ENCODE data around the gene KRTAP4-7. TPM values are rescaled to one million over a fixed set of nuclear protein-coding genes. Genes with fewer than 3 reads are reported as not detected.
"Not testable (repeated sequence)": the region's sequence is repeated elsewhere in the genome, so short reads cannot be mapped to it uniquely, and the experiment has no call there.

Gene KRTAP4-7
- not detected in 3 replicates for total RNA-seq
- long read RNA-seq, result 0 reads

DNA sequence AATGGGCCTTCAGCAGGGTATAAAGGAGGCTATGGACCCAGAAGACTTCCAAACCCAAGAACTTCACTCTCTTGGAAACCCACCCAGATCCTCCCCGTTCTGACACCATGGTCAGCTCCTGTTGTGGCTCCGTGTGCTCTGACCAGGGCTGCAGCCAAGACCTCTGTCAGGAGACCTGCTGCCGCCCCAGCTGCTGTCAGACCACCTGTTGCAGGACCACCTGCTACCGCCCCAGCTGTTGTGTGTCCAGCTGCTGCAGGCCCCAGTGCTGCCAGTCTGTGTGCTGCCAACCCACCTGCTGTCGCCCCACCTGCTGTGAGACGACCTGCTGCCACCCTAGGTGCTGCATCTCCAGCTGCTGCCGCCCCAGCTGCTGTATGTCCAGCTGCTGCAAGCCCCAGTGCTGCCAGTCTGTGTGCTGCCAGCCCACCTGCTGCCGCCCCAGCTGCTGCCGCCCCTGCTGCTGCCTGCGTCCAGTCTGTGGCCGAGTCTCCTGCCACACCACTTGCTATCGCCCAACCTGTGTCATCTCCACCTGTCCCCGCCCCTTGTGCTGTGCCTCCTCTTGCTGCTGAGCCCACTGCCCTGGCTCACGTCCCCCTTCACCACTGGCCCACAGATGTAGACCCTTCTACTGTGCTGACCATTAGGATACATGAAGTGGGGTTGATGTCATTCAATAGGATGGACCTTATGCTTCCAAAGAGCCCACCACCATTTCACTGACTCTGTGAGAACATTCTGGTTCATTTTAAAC is at the start of gene KRTAP4-7:
Gene KRTAP4-7, plus strand, starts transcription at position 51 of the 757 bp plus-strand sequence. Its CDS starts 57 bp downstream, at position 108.
- H3K9me3 Mint-ChIP-seq (ENCODE audit: low read depth); H3K36me3 Mint-ChIP-seq (ENCODE audit: low read depth); H3K27ac Mint-ChIP-seq (ENCODE audit: unreplicated experiment); H3K27me3 Mint-ChIP-seq (ENCODE audit: low read depth); DNase-seq (ENCODE audit: low spot score); H3K4me3 Mint-ChIP-seq (ENCODE audit: unreplicated experiment): not testable (repeated sequence)
- peaks cover 24% of the 10 kb centered on the region for H3K4me1 Mint-ChIP-seq (ENCODE audit: low read depth)

DNA sequence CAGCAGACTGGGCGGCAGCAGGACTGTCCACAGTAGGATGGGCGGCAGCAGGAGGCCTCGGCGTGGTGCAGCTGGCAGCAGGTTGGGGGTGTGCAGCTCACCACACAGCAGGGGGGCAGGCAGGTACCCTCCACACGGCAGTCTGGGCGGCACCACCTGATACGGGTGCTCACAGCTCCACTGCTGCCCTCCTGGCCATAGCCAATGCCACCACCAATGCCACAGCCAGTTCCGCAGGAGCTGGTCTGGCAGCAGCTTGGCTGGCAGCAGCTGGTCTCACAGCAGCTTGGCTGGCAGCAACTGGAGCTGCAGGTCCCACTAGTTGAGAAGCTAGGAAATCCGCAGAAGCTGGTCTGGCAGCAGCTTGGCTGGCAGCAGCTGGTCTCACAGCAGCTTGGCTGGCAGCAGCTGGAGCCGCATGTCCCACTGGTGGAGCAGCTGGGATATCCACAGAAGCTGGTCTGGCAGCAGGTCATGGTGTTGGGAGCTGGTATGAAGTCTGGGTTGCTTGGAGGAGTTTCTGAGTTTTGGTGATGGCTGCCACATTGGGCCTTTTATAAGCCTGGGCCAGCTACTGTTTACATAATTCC is 49.5 kb upstream of the KRTAP4-7 start, which contains the start of gene KRTAP1-3:
Gene KRTAP1-3, minus strand, starts transcription at position 529 of the 590 bp plus-strand sequence. Its CDS starts 53 bp downstream, at position 476.
- not testable (repeated sequence) for H3K4me3 Mint-ChIP-seq (ENCODE audit: unreplicated experiment); H3K36me3 Mint-ChIP-seq (ENCODE audit: low read depth); DNase-seq (ENCODE audit: low spot score); H3K27ac Mint-ChIP-seq (ENCODE audit: unreplicated experiment); H3K4me1 Mint-ChIP-seq (ENCODE audit: low read depth); H3K27me3 Mint-ChIP-seq (ENCODE audit: low read depth); H3K9me3 Mint-ChIP-seq (ENCODE audit: low read depth)

DNA sequence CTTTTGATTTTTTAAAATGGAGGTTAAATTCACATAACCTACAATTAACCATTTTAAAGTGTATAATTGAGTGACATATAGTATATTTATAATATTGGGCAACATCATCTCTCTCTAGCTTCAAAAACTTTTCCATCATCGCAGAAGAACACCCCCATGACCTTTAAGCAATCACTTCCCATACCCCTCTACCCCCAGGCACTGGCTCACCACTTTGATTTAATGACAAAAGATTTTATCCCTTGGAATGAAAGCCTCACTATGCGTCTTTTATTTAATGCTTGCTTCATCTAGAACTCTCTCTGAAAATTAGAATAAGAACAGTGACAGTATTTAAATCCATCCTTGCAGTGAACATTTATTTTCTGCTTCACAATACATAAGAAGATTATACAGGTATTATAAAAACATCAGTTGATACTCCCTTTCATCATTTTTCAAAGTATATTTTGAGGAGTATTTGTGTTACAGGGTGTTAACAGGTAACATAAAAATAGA is 46.0 kb upstream of the KRTAP4-7 start:
- H3K36me3 Mint-ChIP-seq (ENCODE audit: low read depth), result peaks cover 1% of the 10 kb centered on the region
- H3K9me3 Mint-ChIP-seq (ENCODE audit: low read depth), result peaks cover 3% of the 10 kb centered on the region
- no peaks in the 10 kb centered on the region for H3K4me1 Mint-ChIP-seq (ENCODE audit: low read depth)
- no peak overlapping the region for H3K27ac Mint-ChIP-seq (ENCODE audit: unreplicated experiment)
- H3K4me3 Mint-ChIP-seq (ENCODE audit: unreplicated experiment), result no peak overlapping the region
- H3K27me3 Mint-ChIP-seq (ENCODE audit: low read depth), result no peaks in the 10 kb centered on the region
- DNase-seq (ENCODE audit: low spot score), result no peak
- TF ChIP-seq, protein P1, sequence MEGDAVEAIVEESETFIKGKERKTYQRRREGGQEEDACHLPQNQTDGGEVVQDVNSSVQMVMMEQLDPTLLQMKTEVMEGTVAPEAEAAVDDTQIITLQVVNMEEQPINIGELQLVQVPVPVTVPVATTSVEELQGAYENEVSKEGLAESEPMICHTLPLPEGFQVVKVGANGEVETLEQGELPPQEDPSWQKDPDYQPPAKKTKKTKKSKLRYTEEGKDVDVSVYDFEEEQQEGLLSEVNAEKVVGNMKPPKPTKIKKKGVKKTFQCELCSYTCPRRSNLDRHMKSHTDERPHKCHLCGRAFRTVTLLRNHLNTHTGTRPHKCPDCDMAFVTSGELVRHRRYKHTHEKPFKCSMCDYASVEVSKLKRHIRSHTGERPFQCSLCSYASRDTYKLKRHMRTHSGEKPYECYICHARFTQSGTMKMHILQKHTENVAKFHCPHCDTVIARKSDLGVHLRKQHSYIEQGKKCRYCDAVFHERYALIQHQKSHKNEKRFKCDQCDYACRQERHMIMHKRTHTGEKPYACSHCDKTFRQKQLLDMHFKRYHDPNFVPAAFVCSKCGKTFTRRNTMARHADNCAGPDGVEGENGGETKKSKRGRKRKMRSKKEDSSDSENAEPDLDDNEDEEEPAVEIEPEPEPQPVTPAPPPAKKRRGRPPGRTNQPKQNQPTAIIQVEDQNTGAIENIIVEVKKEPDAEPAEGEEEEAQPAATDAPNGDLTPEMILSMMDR (IDR thresholded peaks at IDR 0.05), result no peak

DNA sequence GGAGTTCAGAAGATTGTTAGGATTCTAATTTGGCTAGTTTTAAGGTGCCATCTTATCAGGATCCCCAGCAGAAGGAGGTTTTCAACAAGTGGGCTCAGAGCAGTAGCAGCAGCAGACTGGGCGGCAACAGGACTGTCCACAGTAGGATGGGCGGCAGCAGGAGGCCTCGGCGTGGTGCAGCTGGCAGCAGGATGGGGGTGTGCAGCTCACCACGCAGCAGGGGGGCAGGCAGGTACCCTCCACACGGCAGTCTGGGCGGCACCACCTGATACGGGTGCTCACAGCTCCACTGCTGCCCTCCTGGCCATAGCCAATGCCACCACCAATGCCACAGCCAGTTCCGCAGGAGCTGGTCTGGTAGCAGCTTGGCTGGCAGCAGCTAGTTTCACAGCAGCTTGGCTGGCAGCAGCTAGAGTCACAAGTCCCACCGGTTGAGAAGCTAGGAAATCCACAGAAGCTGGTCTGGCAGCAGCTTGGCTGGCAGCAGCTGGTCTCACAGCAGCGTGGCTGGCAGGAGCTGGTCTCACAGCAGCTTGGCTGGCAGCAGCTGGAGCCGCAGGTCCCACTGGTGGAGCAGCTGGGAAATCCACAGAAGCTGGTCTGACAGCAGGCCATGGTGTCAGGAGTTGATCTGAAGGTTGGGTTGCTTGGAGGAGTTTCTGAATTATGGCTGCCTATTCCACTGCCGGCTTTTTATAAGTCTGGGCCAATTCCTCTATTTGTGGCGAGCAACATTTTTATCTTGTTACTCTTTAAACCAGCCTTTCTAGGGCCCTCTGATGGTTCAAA is 43.0 kb upstream of the KRTAP4-7 start, which contains the start of gene KRTAP1-1:
Gene KRTAP1-1, minus strand, starts transcription at position 668 of the 789 bp plus-strand sequence. Its CDS starts 53 bp downstream, at position 615.
- H3K4me1 Mint-ChIP-seq (ENCODE audit: low read depth); H3K36me3 Mint-ChIP-seq (ENCODE audit: low read depth); H3K4me3 Mint-ChIP-seq (ENCODE audit: unreplicated experiment); H3K27me3 Mint-ChIP-seq (ENCODE audit: low read depth); H3K9me3 Mint-ChIP-seq (ENCODE audit: low read depth); H3K27ac Mint-ChIP-seq (ENCODE audit: unreplicated experiment); DNase-seq (ENCODE audit: low spot score): not testable (repeated sequence)
- TF ChIP-seq, protein P1 (IDR thresholded peaks at IDR 0.05), result peak; percentile 28

DNA sequence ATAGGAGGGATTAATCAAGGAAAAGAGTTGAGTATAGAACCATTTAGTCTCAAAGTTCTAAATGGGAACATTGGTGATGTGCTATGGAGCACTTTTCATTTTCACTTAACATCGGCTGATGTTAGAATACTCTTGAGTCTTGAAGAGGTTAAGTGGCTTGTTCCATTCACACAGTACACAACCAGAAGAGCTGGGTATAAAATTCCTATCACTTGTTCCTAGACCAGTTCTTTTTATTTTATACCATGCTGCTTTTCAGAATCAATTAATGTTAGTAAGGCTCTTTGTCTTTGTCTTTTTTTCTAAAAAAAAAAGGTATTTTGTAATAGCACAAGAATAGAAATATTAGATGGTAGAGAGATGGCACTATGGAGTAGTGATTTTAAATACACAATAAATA is 41.0 kb upstream of the KRTAP4-7 start:
- H3K4me3 Mint-ChIP-seq (ENCODE audit: unreplicated experiment), result no peak overlapping the region
- DNase-seq (ENCODE audit: low spot score), result no peak
- TF ChIP-seq, protein P1 (IDR thresholded peaks at IDR 0.05), result no peak
- no peaks in the 10 kb centered on the region for H3K27me3 Mint-ChIP-seq (ENCODE audit: low read depth)
- peaks cover 9% of the 10 kb centered on the region for H3K9me3 Mint-ChIP-seq (ENCODE audit: low read depth)
- no peak overlapping the region for H3K27ac Mint-ChIP-seq (ENCODE audit: unreplicated experiment)
- H3K4me1 Mint-ChIP-seq (ENCODE audit: low read depth), result peaks cover 7% of the 10 kb centered on the region
- peaks cover 1% of the 10 kb centered on the region for H3K36me3 Mint-ChIP-seq (ENCODE audit: low read depth)

DNA sequence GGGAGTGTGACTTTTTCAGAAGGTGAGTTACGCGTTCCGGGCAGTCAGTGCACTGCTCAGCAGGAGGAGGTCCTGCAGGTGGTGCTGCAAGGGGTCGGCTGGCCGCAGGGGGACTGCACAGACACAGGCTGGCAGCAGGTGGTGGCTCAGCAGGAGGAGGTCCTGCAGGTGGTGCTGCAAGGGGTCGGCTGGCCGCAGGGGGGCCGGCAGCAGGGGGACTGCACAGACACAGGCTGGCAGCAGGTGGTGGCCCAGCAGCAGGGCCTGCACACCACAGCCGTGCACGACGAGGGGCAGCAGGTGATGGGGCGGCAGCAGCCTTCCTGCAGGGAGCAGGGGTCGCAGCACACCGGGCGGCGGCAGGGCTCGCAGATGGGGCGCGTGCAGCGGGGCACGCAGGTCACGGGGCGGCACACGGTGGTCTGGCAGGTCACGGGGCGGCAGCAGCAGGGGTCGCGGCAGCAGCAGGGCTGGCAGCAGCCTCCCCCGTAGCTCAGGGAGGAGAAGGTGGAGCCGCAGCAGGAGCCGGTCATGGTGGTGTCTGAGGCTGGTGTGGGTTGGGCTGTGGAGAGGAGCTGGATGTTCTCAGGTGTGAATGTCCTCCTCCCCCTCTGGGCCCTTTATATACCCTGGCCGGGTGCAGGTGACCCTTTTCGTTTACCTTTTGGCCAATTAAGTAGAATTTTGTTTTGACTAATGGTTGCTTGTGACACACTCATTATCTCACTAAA is 37.0 kb upstream of the KRTAP4-7 start, which contains the start of gene KRTAP2-1:
Gene KRTAP2-1, minus strand, starts transcription at position 582 of the 731 bp plus-strand sequence. Its CDS starts 49 bp downstream, at position 533.
- Mint-ChIP-seq H3K27ac (ENCODE audit: unreplicated experiment) (peak within 1 kb of the TSS; percentile 60), H3K4me1 (ENCODE audit: low read depth) (peaks cover 23% of the 10 kb centered on the region)
- not testable (repeated sequence) for H3K27me3 Mint-ChIP-seq (ENCODE audit: low read depth); DNase-seq (ENCODE audit: low spot score); H3K36me3 Mint-ChIP-seq (ENCODE audit: low read depth); H3K4me3 Mint-ChIP-seq (ENCODE audit: unreplicated experiment); H3K9me3 Mint-ChIP-seq (ENCODE audit: low read depth)

Data from chondrocyte (in vitro differentiated cells).